ENCODE results near the gene CDH11. TPM values are rescaled to one million over a fixed set of nuclear protein-coding genes. Genes with fewer than 3 reads are reported as not detected.

Gene CDH11
- total and polyA plus RNA-seq, 2 experiments from 2014 or later = 3.5 to 19.6 TPM

DNA sequence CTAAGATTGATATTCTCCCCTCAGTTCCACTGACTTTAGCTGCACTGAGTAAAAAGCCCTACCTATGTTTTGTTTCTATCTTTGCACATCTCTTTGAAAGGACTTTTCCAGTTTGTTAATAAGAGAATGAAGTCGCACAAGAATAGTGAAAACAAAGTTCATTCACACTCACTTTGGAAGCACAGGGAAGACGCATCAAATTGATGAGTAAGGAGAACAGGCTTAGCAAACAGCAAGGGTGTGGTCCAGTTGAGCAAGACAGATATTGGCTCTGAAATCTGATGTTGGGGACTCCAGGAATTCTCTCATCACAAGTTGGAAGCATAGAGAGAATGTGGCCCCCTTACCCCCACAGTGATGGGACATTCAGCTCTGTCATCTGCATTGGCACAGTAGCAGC, 221.3 kb downstream of the CDH11 start (continued):
- TF ChIP-seq ZNF462 (CRISPR knock-in tag; IDR thresholded peaks at IDR 0.05) (no peak), ZNF114 (CRISPR knock-in tag; IDR thresholded peaks at IDR 0.05) (no peak), STAT1 (IDR thresholded peaks at IDR 0.05; ENCODE audit: unreplicated experiment) (no peak), POLR2AphosphoS5 (IDR thresholded peaks at IDR 0.05; ENCODE audit: low read depth) (no peak), EZH2 (IDR thresholded peaks at IDR 0.05; ENCODE audit: low read depth, unreplicated experiment) (no peak), ZNF331 (CRISPR knock-in tag; IDR thresholded peaks at IDR 0.05; ENCODE audit: low read depth) (no peak), NANOG (IDR thresholded peaks at IDR 0.05; ENCODE audit: borderline replicate concordance) (no peak), CREB1 (CRISPR knock-in tag; IDR thresholded peaks at IDR 0.05; ENCODE audit: low read depth) (no peak)
- TF ChIP-seq, protein P1, sequence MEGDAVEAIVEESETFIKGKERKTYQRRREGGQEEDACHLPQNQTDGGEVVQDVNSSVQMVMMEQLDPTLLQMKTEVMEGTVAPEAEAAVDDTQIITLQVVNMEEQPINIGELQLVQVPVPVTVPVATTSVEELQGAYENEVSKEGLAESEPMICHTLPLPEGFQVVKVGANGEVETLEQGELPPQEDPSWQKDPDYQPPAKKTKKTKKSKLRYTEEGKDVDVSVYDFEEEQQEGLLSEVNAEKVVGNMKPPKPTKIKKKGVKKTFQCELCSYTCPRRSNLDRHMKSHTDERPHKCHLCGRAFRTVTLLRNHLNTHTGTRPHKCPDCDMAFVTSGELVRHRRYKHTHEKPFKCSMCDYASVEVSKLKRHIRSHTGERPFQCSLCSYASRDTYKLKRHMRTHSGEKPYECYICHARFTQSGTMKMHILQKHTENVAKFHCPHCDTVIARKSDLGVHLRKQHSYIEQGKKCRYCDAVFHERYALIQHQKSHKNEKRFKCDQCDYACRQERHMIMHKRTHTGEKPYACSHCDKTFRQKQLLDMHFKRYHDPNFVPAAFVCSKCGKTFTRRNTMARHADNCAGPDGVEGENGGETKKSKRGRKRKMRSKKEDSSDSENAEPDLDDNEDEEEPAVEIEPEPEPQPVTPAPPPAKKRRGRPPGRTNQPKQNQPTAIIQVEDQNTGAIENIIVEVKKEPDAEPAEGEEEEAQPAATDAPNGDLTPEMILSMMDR (conservative IDR thresholded peaks at IDR 0.05; ENCODE audit: low read depth in 2 of 2) = no peak
- TF ChIP-seq, protein P2, sequence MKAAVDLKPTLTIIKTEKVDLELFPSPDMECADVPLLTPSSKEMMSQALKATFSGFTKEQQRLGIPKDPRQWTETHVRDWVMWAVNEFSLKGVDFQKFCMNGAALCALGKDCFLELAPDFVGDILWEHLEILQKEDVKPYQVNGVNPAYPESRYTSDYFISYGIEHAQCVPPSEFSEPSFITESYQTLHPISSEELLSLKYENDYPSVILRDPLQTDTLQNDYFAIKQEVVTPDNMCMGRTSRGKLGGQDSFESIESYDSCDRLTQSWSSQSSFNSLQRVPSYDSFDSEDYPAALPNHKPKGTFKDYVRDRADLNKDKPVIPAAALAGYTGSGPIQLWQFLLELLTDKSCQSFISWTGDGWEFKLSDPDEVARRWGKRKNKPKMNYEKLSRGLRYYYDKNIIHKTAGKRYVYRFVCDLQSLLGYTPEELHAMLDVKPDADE (IDR thresholded peaks at IDR 0.05) = no peak
